H1 (cell line): ENCODE data around the gene ACTN2. TPM values are rescaled to one million over a fixed set of nuclear protein-coding genes. Genes with fewer than 3 reads are reported as not detected.

ENCODE experiments used
- CTCF ChIA-PET: fragments of 300-600 bp; sonication (Branson Sonifier 250); formaldehyde crosslinking; loops from one replicate; lab custom pipeline; 2021; ENCODE audit not compliant: partially characterized antibody; lab: Charles Lee
- POLR2A ChIA-PET: fragments of 300-600 bp; sonication (Branson Sonifier 250); formaldehyde crosslinking; loops from one replicate; lab custom pipeline; 2021; ENCODE audit warnings: inconsistent platforms; ENCODE audit not compliant: partially characterized antibody; lab: Charles Lee
- DNase-seq, 2 experiments: peaks; one replicate each; pipeline versions ENCODE4 v3.0.0 to v3.0.0-alpha.2; 2010 to 2022; ENCODE audit warnings: low spot score in 2 of 2, low read depth in 1 of 2, mixed read lengths in 1 of 2
- FAIRE-seq: peaks from 2 replicates; lab custom pipeline; 2011; peaks lifted over from hg19 to GRCh38; lab: Jason Lieb, UNC
- H2AFZ ChIP-seq: 2 replicates; pipeline ENCODE4 v1.8.1; 2012; ENCODE audit warnings: low read length, inconsistent platforms
- H2AK5ac ChIP-seq: 2 replicates; pipeline ENCODE4 v1.6.1; 2013; ENCODE audit warnings: low read depth, low read length
- H2BK120ac ChIP-seq: replicated peaks from 2 replicates; pipeline ENCODE3; 2013; ENCODE audit warnings: low read depth, low read length, inconsistent platforms
- H2BK12ac ChIP-seq: 2 replicates; pipeline ENCODE4 v1.6.1; 2013; ENCODE audit warnings: low read depth, low read length
- H2BK15ac ChIP-seq: 2 replicates; pipeline ENCODE4 v1.6.1; 2013; ENCODE audit warnings: low read length
- H2BK20ac ChIP-seq: 2 replicates; pipeline ENCODE4 v1.6.1; 2013; ENCODE audit warnings: low read length
- H2BK5ac ChIP-seq: 2 replicates; pipeline ENCODE4 v1.6.1; 2013; ENCODE audit warnings: low read depth, low read length
- H3K14ac ChIP-seq: 2 replicates; pipeline ENCODE4 v1.6.1; 2013; ENCODE audit warnings: inconsistent platforms; ENCODE audit not compliant: insufficient read length
- H3K18ac ChIP-seq: 2 replicates; pipeline ENCODE4 v1.6.1; 2013; ENCODE audit warnings: low read length; ENCODE audit errors: extremely low read depth
- H3K23ac ChIP-seq: 2 replicates; pipeline ENCODE4 v1.6.1; 2013; ENCODE audit warnings: inconsistent platforms; ENCODE audit not compliant: insufficient read length
- H3K23me2 ChIP-seq: 2 replicates; pipeline ENCODE4 v1.6.1; 2013; ENCODE audit warnings: low read depth, low read length
- H3K27ac ChIP-seq: 2 replicates; pipeline ENCODE4 v1.6.1; 2011; ENCODE audit warnings: low read depth, low read length, inconsistent platforms
- H3K27me3 ChIP-seq, 4 experiments: replicated peaks in 1 of 4; 1 replicate in 1 of 4; 2 replicates in 3 of 4; pipeline versions ENCODE4 v1.6.1 to v1.8.1; 2011 to 2013; ENCODE audit warnings: low read length in 3 of 4, mild to moderate bottlenecking in 3 of 4, inconsistent platforms in 2 of 4, mixed read lengths in 2 of 4, moderate library complexity in 1 of 4; ENCODE audit not compliant: control insufficient read depth in 3 of 4, insufficient read depth in 3 of 4; ENCODE audit errors: extremely low read depth in 1 of 4
- H3K36me3 ChIP-seq, 4 experiments: 2 replicates each; pipeline versions ENCODE4 v1.6.1 to v1.8.1; 2011 to 2013; ENCODE audit warnings: mild to moderate bottlenecking in 4 of 4, low read length in 3 of 4, moderate library complexity in 2 of 4, control low read depth in 1 of 4, inconsistent platforms in 1 of 4; ENCODE audit not compliant: insufficient read depth in 4 of 4, control insufficient read depth in 2 of 4
- H3K4ac ChIP-seq: replicated peaks from 2 replicates; pipeline ENCODE3; 2013; ENCODE audit warnings: low read length, low read depth, mixed read lengths, inconsistent platforms; ENCODE audit not compliant: insufficient read length
- H3K4me1 ChIP-seq, 4 experiments: replicated peaks in 1 of 4; 1 replicate in 1 of 4; 2 replicates in 3 of 4; pipeline versions ENCODE4 v1.6.1 to v1.8.1; 2011 to 2013; ENCODE audit warnings: low read length in 3 of 4, inconsistent platforms in 2 of 4, mixed read lengths in 1 of 4; ENCODE audit not compliant: insufficient read depth in 4 of 4, control insufficient read depth in 3 of 4
- H3K4me2 ChIP-seq, 2 experiments: 2 replicates each; pipeline versions ENCODE4 v1.6.1 to v1.8.1; 2011 to 2013; ENCODE audit warnings: low read depth in 2 of 2, low read length in 2 of 2, control low read depth in 1 of 2, inconsistent platforms in 1 of 2, mild to moderate bottlenecking in 1 of 2; ENCODE audit not compliant: insufficient read depth in 1 of 2
- H3K4me3 ChIP-seq, 4 experiments: fragments of 200-600, 300-600 bp in 1 of 4; sonication (generic), shearing (Covaris generic), sonication (Bioruptor Twin) in 1 of 4; 2 replicates each; pipeline versions ENCODE4 v1.5.1 to v1.8.1; 2011 to 2016; ENCODE audit warnings: low read length in 4 of 4, low read depth in 3 of 4, control low read depth in 2 of 4, inconsistent platforms in 2 of 4, mild to moderate bottlenecking in 2 of 4, mixed read lengths in 1 of 4, moderate library complexity in 1 of 4; ENCODE audit not compliant: insufficient read depth in 2 of 4; ENCODE audit errors: extremely low read depth in 1 of 4
- H3K56ac ChIP-seq: replicated peaks from 2 replicates; pipeline ENCODE3; 2013; ENCODE audit warnings: low read depth, mild to moderate bottlenecking, mixed read lengths, low read length, inconsistent platforms; ENCODE audit not compliant: insufficient read length
- H3K79me1 ChIP-seq: 2 replicates; pipeline ENCODE4 v1.6.1; 2013; ENCODE audit warnings: low read depth, low read length, control low read depth
- H3K79me2 ChIP-seq, 2 experiments: 2 replicates each; pipeline versions ENCODE4 v1.6.1 to v1.8.1; 2012 to 2013; ENCODE audit warnings: low read length in 2 of 2, mild to moderate bottlenecking in 2 of 2, inconsistent platforms in 1 of 2; ENCODE audit not compliant: insufficient read depth in 2 of 2, control insufficient read depth in 1 of 2
- H3K9ac ChIP-seq, 4 experiments: replicated peaks in 1 of 4; 1 replicate in 1 of 4; 2 replicates in 3 of 4; pipeline versions ENCODE4 v1.6.1 to v1.8.1; 2011 to 2013; ENCODE audit warnings: low read depth in 3 of 4, low read length in 3 of 4, control low read depth in 2 of 4, mild to moderate bottlenecking in 2 of 4, moderate library complexity in 2 of 4, inconsistent platforms in 1 of 4; ENCODE audit errors: extremely low read depth in 1 of 4
- H3K9me3 ChIP-seq, 2 experiments: 2 replicates each; pipeline versions ENCODE4 v1.6.1 to v1.8.1; 2012 to 2013; ENCODE audit warnings: mild to moderate bottlenecking in 2 of 2, moderate library complexity in 2 of 2, control low read depth in 1 of 2, inconsistent platforms in 1 of 2, low read depth in 1 of 2, low read length in 1 of 2, mixed read lengths in 1 of 2; ENCODE audit not compliant: insufficient read depth in 2 of 2
- H4K20me1 ChIP-seq, 2 experiments: replicated peaks in 1 of 2; 2 replicates each; pipeline versions ENCODE3 to v1.8.1; 2011 to 2013; ENCODE audit warnings: inconsistent platforms in 2 of 2, low read length in 2 of 2, mild to moderate bottlenecking in 1 of 2; ENCODE audit not compliant: insufficient read depth in 2 of 2, control insufficient read depth in 1 of 2
- H4K5ac ChIP-seq: 2 replicates; pipeline ENCODE4 v1.6.1; 2013; ENCODE audit warnings: low read length, low read depth, mixed read lengths, inconsistent platforms; ENCODE audit not compliant: insufficient read length
- H4K8ac ChIP-seq: 2 replicates; pipeline ENCODE4 v1.8.0; 2013; ENCODE audit warnings: mild to moderate bottlenecking, moderate library complexity, low read length, inconsistent platforms; ENCODE audit not compliant: insufficient read depth; ENCODE audit errors: extremely low read depth
- H4K91ac ChIP-seq: replicated peaks from 2 replicates; pipeline ENCODE3; 2013; ENCODE audit warnings: low read length, mixed read lengths, inconsistent platforms; ENCODE audit not compliant: insufficient read length
- BRCA1 ChIP-seq: IDR thresholded peaks from 2 replicates; pipeline ENCODE4 v1.6.1; 2012; ENCODE audit warnings: low read depth, low read length, improper control_type of control experiment
- CBX5 ChIP-seq: fragments of 300-800, 300-1000 bp; sonication (generic); IDR thresholded peaks from 2 replicates; pipeline ENCODE4 v1.7.1; 2016; ENCODE audit warnings: antibody characterized with exemption, low read length, low read depth
- EGR1 ChIP-seq: IDR thresholded peaks from 2 replicates; pipeline ENCODE4 v1.6.1; 2011; ENCODE audit warnings: low read depth, low read length, borderline replicate concordance
- GABPA ChIP-seq: IDR thresholded peaks from 2 replicates; pipeline ENCODE4 v1.6.1; 2011; ENCODE audit warnings: mild to moderate bottlenecking, low read length, moderate library complexity, borderline replicate concordance; ENCODE audit not compliant: insufficient read depth
- NRF1 ChIP-seq: IDR thresholded peaks from 2 replicates; pipeline ENCODE4 v1.6.1; 2011; ENCODE audit warnings: mild to moderate bottlenecking, low read depth, low read length, improper control_type of control experiment
- RAD21 ChIP-seq, 2 experiments: IDR thresholded peaks in 1 of 2; conservative IDR thresholded peaks in 1 of 2; 2 replicates each; pipeline ENCODE4 v1.6.1; 2011; ENCODE audit warnings: low read depth in 2 of 2, low read length in 2 of 2, improper control_type of control experiment in 1 of 2, inconsistent platforms in 1 of 2, mild to moderate bottlenecking in 1 of 2, moderate library complexity in 1 of 2
- SP2 ChIP-seq: IDR thresholded peaks from 2 replicates; pipeline ENCODE4 v1.6.1; 2012; ENCODE audit warnings: mild to moderate bottlenecking, low read length, inconsistent platforms
- WGBS, 2 experiments: shearing (Covaris generic) in 1 of 2; methylation state at CpG; one replicate each; pipeline versions ENCODE4 v1.1.6 to v1.1.7; 2013 to 2015; ENCODE audit warnings: low lambda C conversion rate in 2 of 2, mixed read lengths in 2 of 2, inconsistent platforms in 1 of 2, low coverage in 1 of 2, missing lambda C conversion rate in 1 of 2; ENCODE audit not compliant: insufficient replicate concordance in 2 of 2, insufficient coverage in 1 of 2, insufficient read length in 1 of 2; ENCODE audit errors: extremely low coverage in 1 of 2, missing lambda C conversion rate in 1 of 2; 5-methylcytosine and 5-hydroxymethylcytosine counted together
- polyA plus RNA-seq, 7 experiments: library from polyadenylated mRNA; depleted of rRNA in 3 of 7; stranded (reverse) in 5 of 7; unstranded in 2 of 7; fragments of >200 nt in 5 of 7; fragments of 200-250 nt in 2 of 7; gene quantifications; 1 replicate in 5 of 7; 2 replicates in 1 of 7; 4 replicates in 1 of 7; pipeline versions ENCODE4 v1.2.1 to v1.2.3, GENCODE V29; 2011 to 2013; ENCODE audit warnings: missing spikeins in 2 of 7, mixed read lengths in 2 of 7
- total RNA-seq: library from RNA; stranded (reverse); fragmentation: NEBNext Ultra II Directional; extraction: Animal tissue kit (Norgen Biotek cat#: 25700); gene quantifications from 2 replicates; pipeline ENCODE4 v1.2.1, GENCODE V29; 2021
- TF ChIP-seq, protein P1 (sequence below): IDR thresholded peaks from 2 replicates; pipeline ENCODE4 v1.6.1; 2012; ENCODE audit warnings: inconsistent platforms

Gene ACTN2
- total and polyA plus RNA-seq, 2 of the 8 experiments (the other 6 are each of a cell fraction or from before 2014, with no cell fraction given) = 1.9 to 4.1 TPM

DNA sequence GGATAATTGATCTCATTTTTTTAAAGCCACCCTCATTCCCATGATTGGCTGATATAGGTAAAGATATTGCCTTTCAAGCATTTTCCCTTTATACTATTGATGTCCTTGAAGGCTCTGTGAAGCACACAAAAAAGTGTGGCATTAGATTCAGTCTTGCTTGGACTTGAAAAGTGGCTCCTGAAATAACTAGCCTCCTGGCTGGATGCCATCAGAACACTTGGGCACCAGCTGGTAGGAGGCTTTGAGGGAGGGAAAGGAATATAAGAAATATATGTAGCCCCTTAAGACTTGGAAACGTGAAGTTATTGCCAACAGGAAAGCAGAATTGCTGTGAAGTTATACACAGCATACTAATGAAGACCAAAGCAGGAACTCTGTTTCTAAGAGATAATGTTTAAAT is 122.8 kb downstream of the ACTN2 start:
- Histone ChIP-seq H3K36me3 (peaks cover 3 to 16% (median 7%) of the 10 kb centered on the region in 4 experiments; a peak in 7 of 8 replicates), H3K4ac (no peak overlapping the region), H2BK12ac (no peak overlapping the region), H3K14ac (no peak overlapping the region), H3K4me3 (no peak overlapping the region), H2AK5ac (no peak overlapping the region), H2BK20ac (no peak overlapping the region), H4K20me1 (no peaks in the 10 kb centered on the region), H3K27me3 (no peaks in the 10 kb centered on the region), H2BK120ac (no peak overlapping the region), H3K9me3 (no peaks in the 10 kb centered on the region), H3K23ac (no peak overlapping the region), H3K27ac (no peak overlapping the region), H3K18ac (no peak overlapping the region), H4K91ac (no peak overlapping the region), H2BK5ac (no peak overlapping the region), H2AFZ (no peak overlapping the region), H2BK15ac (no peak overlapping the region), H4K5ac (no peak overlapping the region), H3K4me2 (no peak overlapping the region), H3K9ac (no peak overlapping the region), H4K8ac (no peak overlapping the region), H3K79me2 (no peaks in the 10 kb centered on the region), H3K4me1 (no peaks in the 10 kb centered on the region), H3K56ac (no peak overlapping the region), H3K23me2 (no peaks in the 10 kb centered on the region), H3K79me1 (no peaks in the 10 kb centered on the region)
- TF ChIP-seq EGR1 (no peak), CBX5 (no peak), SP2 (no peak), RAD21 (IDR thresholded peaks at IDR 0.05 in 1 of 2, conservative IDR thresholded peaks at IDR 0.05 in 1 of 2; ENCODE audit: low read depth in 2 of 2, low read length in 2 of 2) (no peak), NRF1 (no peak), BRCA1 (no peak), GABPA (no peak)
- TF ChIP-seq, protein P1, sequence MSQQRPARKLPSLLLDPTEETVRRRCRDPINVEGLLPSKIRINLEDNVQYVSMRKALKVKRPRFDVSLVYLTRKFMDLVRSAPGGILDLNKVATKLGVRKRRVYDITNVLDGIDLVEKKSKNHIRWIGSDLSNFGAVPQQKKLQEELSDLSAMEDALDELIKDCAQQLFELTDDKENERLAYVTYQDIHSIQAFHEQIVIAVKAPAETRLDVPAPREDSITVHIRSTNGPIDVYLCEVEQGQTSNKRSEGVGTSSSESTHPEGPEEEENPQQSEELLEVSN = no peak
- POLR2A ChIA-PET = interaction anchor here (0.9 to 1.5 kb wide), 2 partner anchors 13 to 16 kb away, joined by 3 to 4 read pairs; no protein-coding TSS in a partner anchor
- CTCF ChIA-PET = interaction anchor here (0.8 to 1.5 kb wide), 3 partner anchors 10 to 23 kb away, joined by 3 to 6 read pairs (median 3); no protein-coding TSS in a partner anchor
- WGBS, 2 experiments = 81% methylated on average over 1 of the region's 1 CpG; no CpG with 5 or more reads in 1 of the 2 experiments
- no peak for FAIRE-seq
- DNase-seq = no peak
